WI38 (cell line): ENCODE measurements around the gene PPP3CA.

Experiments
- H3K4me3 ChIP-seq: 2 replicates; pipeline ENCODE4 v1.5.1; 2011; ENCODE audit warnings: low read depth, mild to moderate bottlenecking, control low read depth, low read length
- TF ChIP-seq, protein P1 (sequence below): IDR thresholded peaks from 2 replicates; pipeline ENCODE4 v1.5.1; 2012; ENCODE audit warnings: low read depth, mild to moderate bottlenecking, control low read depth, low read length

Gene PPP3CA

DNA sequence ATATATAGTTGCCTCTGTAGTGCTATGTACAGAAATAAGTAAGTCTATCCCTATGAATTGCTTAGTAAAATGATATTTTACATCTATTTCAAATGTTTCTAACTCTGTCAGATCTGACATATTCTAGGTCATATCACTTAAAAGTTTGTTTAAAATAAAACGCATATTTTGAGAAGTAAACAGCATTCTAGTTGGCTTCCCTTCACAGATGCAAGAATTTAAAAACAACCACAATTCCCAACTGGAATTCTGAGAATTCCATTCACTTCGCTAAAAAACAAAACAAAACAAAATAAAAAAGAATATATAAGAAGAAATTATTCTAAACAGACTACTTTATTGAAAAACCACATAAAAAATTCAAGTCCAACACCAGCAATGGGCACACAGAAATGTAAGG is 126.0 kb downstream of the PPP3CA start:
- no peak overlapping the region for H3K4me3 ChIP-seq
- TF ChIP-seq, protein P1, sequence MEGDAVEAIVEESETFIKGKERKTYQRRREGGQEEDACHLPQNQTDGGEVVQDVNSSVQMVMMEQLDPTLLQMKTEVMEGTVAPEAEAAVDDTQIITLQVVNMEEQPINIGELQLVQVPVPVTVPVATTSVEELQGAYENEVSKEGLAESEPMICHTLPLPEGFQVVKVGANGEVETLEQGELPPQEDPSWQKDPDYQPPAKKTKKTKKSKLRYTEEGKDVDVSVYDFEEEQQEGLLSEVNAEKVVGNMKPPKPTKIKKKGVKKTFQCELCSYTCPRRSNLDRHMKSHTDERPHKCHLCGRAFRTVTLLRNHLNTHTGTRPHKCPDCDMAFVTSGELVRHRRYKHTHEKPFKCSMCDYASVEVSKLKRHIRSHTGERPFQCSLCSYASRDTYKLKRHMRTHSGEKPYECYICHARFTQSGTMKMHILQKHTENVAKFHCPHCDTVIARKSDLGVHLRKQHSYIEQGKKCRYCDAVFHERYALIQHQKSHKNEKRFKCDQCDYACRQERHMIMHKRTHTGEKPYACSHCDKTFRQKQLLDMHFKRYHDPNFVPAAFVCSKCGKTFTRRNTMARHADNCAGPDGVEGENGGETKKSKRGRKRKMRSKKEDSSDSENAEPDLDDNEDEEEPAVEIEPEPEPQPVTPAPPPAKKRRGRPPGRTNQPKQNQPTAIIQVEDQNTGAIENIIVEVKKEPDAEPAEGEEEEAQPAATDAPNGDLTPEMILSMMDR: no peak

DNA sequence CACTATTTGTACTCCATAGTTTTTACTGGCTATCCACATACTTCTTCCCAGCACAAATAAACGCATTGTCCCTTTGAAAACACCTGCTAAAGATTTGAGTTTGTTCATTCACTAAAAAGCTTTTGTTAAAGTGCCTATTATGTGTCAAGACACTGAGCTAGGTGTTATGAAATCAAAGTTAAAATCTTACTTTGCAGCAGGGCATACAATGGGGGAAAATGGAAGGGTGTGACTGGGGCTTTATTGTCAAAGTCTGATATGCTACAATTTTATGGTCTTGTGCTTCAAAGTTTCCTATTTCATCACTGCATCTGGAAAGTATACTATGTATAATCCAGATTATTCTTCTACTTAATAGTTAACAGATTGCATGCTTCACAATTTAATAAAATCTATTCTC is 128.4 kb downstream of the PPP3CA start:
- TF ChIP-seq, protein P1: no peak

DNA sequence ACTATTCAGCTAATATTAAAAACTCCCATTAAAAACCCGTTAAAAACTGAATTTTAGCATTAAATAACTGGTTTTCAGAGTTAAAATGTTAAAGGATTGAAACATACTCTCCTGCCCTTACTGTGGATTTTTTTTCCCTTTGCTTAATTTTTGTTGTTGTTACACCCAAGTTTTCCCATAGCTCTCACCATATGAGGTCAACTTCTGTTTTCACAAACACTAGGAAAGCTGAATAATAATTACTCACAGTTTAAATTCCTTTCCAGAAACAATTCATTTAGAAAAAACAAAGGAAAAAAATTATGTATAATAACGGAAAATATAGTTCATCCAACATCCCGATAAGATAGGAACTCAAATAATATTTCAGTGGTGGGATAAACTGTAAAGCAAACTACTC is 129.0 kb downstream of the PPP3CA start:
- TF ChIP-seq, protein P1: no peak
- H3K4me3 ChIP-seq: no peak overlapping the region

More for the DNA sequence above, 128.4 kb downstream of the PPP3CA start:
- H3K4me3 ChIP-seq: no peak overlapping the region

DNA sequence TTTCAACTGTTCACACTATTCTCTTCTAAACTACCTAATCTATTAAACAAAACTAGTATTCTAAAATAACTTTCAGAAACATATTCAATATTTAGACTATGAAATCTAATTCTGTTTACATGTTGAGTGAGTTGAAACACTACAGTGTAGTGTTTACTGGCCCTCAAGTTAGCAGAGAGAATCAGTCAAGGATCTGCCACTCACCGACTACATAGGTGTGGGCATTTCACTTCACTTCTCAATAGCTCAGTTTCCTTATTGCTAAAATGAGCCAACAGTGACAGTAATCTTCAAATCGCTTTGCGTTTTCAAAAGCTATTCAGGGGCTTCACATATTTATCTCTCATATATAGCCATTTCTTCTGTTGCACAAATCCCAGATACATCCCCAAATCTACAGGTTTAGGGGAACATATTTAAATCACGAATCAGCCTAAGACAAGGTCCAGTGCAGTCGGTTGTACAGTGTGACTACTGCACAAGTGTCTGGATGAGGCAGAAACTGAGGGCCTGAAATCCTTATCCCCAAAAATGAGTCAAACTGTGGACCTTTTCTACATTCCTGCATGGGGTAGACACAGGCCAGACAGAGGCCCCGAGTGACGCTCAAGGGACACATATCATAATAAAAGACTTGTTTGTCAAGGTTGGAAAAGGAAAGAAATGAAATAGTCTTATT is 129.8 kb downstream of the PPP3CA start:
- TF ChIP-seq, protein P1: no peak
- H3K4me3 ChIP-seq: no peak overlapping the region

DNA sequence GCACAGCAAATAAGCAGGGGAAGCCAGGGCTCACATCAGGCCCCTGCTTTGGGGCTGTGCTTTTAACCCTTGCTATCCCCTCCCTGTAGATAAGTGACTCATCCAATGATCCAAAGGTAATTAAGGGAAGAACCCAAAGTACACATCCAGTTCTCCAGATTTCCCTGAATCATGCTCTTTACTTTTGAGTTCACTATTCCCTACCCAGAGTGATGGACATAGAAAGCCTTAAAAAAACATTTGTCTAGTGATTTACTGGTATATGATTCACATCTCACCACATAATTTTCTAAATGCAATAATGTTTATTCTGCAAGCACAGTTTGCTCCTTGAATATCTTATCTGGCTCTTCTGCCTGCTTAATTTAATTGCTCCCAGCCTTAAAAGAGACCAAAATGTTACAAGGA is 136.2 kb downstream of the PPP3CA start:
- TF ChIP-seq, protein P1: no peak
- no peak overlapping the region for H3K4me3 ChIP-seq

DNA sequence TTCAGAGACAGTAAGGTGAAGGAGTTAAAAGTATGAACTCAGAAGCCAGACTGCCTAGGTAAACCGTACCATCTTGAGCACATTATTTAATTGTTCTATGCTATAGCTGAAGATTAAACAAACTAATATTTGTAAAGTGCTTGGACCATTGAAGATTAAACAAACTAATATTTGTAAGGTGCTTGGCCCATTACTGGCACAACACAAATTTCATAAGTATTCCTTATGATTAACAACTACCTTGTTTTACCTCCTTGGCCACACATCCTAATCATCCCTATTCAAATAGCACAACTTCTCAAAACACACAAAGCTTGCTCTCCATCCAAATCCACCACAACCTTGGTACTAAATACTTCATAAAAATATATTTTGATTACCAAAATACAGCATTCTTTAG is 137.0 kb downstream of the PPP3CA start:
- H3K4me3 ChIP-seq: no peak overlapping the region
- TF ChIP-seq, protein P1: no peak

DNA sequence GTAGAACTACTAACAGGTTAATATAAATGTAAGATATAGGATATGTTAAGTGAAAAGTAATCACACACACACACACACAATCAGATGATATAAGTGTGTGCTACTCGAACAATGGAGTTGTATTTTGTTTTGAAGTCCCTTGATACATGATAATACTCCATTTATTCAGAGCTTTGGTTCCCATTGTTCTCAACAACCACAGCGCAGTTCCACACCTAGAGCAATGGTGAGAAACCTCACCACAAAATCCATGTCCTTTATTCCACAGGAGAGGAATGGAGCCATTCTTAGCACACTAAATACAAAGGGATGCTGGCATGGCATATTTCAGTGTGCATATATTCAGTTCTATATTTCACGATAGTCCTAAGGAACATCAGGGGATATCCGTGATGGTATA is 139.2 kb downstream of the PPP3CA start:
- TF ChIP-seq, protein P1: no peak
- no peak overlapping the region for H3K4me3 ChIP-seq
